Measurements from ENCODE around the gene MAP4K5.

DNA sequence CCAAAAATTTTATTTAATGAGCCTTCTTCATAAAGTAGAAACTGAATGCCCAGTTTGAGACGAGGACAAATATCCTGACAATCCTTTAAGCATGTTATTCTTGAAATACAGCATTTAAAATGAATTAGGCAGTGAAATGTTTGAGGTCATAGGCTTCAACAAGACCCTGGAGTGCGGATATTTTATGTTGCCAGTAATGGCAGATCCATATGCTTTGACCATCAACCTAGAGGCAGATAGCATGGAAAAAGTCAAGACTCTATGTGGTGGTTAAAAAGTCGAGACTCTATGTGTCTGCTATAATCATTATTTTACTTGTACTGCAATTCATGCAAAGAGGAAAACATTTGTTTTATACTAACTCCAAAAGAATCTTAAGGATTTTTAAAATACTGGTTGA lies 2.0 kb upstream of the MAP4K5 start:
- TF ChIP-seq, protein P1, sequence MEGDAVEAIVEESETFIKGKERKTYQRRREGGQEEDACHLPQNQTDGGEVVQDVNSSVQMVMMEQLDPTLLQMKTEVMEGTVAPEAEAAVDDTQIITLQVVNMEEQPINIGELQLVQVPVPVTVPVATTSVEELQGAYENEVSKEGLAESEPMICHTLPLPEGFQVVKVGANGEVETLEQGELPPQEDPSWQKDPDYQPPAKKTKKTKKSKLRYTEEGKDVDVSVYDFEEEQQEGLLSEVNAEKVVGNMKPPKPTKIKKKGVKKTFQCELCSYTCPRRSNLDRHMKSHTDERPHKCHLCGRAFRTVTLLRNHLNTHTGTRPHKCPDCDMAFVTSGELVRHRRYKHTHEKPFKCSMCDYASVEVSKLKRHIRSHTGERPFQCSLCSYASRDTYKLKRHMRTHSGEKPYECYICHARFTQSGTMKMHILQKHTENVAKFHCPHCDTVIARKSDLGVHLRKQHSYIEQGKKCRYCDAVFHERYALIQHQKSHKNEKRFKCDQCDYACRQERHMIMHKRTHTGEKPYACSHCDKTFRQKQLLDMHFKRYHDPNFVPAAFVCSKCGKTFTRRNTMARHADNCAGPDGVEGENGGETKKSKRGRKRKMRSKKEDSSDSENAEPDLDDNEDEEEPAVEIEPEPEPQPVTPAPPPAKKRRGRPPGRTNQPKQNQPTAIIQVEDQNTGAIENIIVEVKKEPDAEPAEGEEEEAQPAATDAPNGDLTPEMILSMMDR (IDR thresholded peaks at IDR 0.05) = no peak
- TF ChIP-seq EP300 (IDR thresholded peaks at IDR 0.05) = no peak
